Measurements from ENCODE around the gene CIB1.

CIB1 gene

GRCh38 chr15:90214553-90215196 lies 19.1 kb downstream of the CIB1 start:
- no peak for DNase-seq (ENCODE audit: low spot score)

- no peak for DNase-seq (ENCODE audit: low spot score)
Observed at GRCh38 chr15:90213818-90214204, 19.9 kb downstream of the CIB1 start.

GRCh38 chr15:90213122-90213817 lies 20.5 kb downstream of the CIB1 start:
- DNase-seq (ENCODE audit: low spot score), result no peak

GRCh38 chr15:90212221-90213098 lies 21.3 kb downstream of the CIB1 start:
- no peak for DNase-seq (ENCODE audit: low spot score)

GRCh38 chr15:90211440-90212143 lies 22.1 kb downstream of the CIB1 start:
- peak; percentile 79 for DNase-seq (ENCODE audit: low spot score)

GRCh38 chr15:90211009-90211408 lies 22.7 kb downstream of the CIB1 start:
- no peak for DNase-seq (ENCODE audit: low spot score)

GRCh38 chr15:90210593-90210992 lies 23.1 kb downstream of the CIB1 start:
- no peak for DNase-seq (ENCODE audit: low spot score)

- DNase-seq (ENCODE audit: low spot score), result no peak
Observed at GRCh38 chr15:90209591-90209990, 24.1 kb downstream of the CIB1 start.

- DNase-seq (ENCODE audit: low spot score), result no peak
Observed at GRCh38 chr15:90208356-90208755, 25.4 kb downstream of the CIB1 start.

- DNase-seq (ENCODE audit: low spot score), result no peak
Observed at GRCh38 chr15:90207252-90207651, 26.5 kb downstream of the CIB1 start.

GRCh38 chr15:90205886-90206285 lies 27.9 kb downstream of the CIB1 start:
- DNase-seq (ENCODE audit: low spot score), result no peak

- DNase-seq (ENCODE audit: low spot score), result no peak
Observed at GRCh38 chr15:90205050-90205848, 28.5 kb downstream of the CIB1 start.

- DNase-seq (ENCODE audit: low spot score), result no peak
Observed at GRCh38 chr15:90203922-90204321, 29.8 kb downstream of the CIB1 start.

- DNase-seq (ENCODE audit: low spot score), result no peak
Observed at GRCh38 chr15:90203473-90203872, 30.3 kb downstream of the CIB1 start.

- DNase-seq (ENCODE audit: low spot score), result no peak
Observed at GRCh38 chr15:90202929-90203328, 30.8 kb downstream of the CIB1 start.

GRCh38 chr15:90201944-90202375 lies 31.8 kb downstream of the CIB1 start:
- no peak for DNase-seq (ENCODE audit: low spot score)

GRCh38 chr15:90201130-90201943 lies 32.4 kb downstream of the CIB1 start, which contains the start of gene SEMA4B:
TSS of gene SEMA4B (plus strand) at chr15:90201330. CDS start at chr15:90201579, 249 bp downstream.
- DNase-seq (ENCODE audit: low spot score), result peak; percentile 52

GRCh38 chr15:90200534-90201129 lies 33.1 kb downstream of the CIB1 start:
- no peak for DNase-seq (ENCODE audit: low spot score)

- no peak for DNase-seq (ENCODE audit: low spot score)
Observed at GRCh38 chr15:90194655-90195054, 39.1 kb downstream of the CIB1 start.

Measured in SW480 (cell line).